Measurements from ENCODE around the gene OR2B2.

- TF ChIP-seq EZH2 (IDR thresholded peaks at IDR 0.05; ENCODE audit: borderline replicate concordance, low read depth, low read length, poor library complexity, severe bottlenecking) (no peak), CTCF (conservative IDR thresholded peaks at IDR 0.05; ENCODE audit: low read depth, low read length) (no peak)
Observed at GRCh38 chr6:27896398-27896796, 15.8 kb downstream of the OR2B2 start.
